SU-DHL-6 (cell line): ENCODE results near the gene DTD2.

ENCODE experiments used
- CTCF ChIP-seq: fragments of 200-600 bp; sonication (generic); IDR thresholded peaks from one replicate; pipeline ENCODE4 v1.5.1; 2017; ENCODE audit warnings: antibody characterized with exemption, mild to moderate bottlenecking, low read length, moderate library complexity; ENCODE audit not compliant: insufficient read depth, poor library complexity, severe bottlenecking
- EZH2phosphoT487 ChIP-seq: fragments of 200-600 bp; sonication (generic), shearing (Covaris generic); conservative IDR thresholded peaks from 2 replicates; pipeline ENCODE4 v1.6.1; 2018; ENCODE audit warnings: mild to moderate bottlenecking, antibody characterized with exemption, low read length, moderate library complexity, mixed read lengths

DNA sequence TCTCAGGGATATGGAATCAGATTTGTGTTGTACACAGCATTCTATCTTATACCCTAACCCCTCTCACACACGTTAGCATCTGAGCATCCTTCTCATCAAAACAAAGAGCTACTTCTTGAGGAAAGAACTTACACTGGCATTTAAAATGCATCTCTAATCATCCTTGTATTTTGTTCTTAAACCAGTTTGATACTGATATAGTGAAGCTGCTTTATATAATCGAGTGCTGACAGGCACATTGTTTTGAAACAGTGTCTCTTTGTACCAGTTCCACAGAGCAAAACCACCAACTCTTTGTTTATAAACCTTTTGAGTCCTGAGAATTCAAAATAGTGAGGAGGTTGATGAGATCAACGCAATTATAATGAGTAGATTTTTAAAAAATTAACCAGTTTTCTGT, 21.7 kb upstream of the DTD2 start:
- TF ChIP-seq CTCF (no peak), EZH2phosphoT487 (no peak)
